IPS-18c (cell line): ENCODE data around the gene PIP4K2B.
A peak's percentile ranks its signal among the peaks of the same experiment; 100 is the strongest.

Experiments
- H3K4me3 ChIP-seq: 2 replicates; pipeline ENCODE4 v1.7.0; 2013; ENCODE audit warnings: low read depth, mild to moderate bottlenecking, low read length, moderate library complexity; ENCODE audit not compliant: insufficient read depth
- H3K9me3 ChIP-seq: one replicate; pipeline ENCODE4 v1.6.1; 2013; ENCODE audit warnings: mild to moderate bottlenecking, low read length, moderate library complexity; ENCODE audit not compliant: control insufficient read depth, insufficient read depth

Gene PIP4K2B

GRCh38 chr17:38749223-38750043 lies 49.9 kb downstream of the PIP4K2B start:
- H3K9me3 ChIP-seq = peaks cover 5% of the 10 kb centered on the region
- peak overlapping the region; percentile 99 for H3K4me3 ChIP-seq

GRCh38 chr17:38748892-38749222 lies 50.5 kb downstream of the PIP4K2B start:
- H3K4me3 ChIP-seq = peak overlapping the region; percentile 99

DNA sequence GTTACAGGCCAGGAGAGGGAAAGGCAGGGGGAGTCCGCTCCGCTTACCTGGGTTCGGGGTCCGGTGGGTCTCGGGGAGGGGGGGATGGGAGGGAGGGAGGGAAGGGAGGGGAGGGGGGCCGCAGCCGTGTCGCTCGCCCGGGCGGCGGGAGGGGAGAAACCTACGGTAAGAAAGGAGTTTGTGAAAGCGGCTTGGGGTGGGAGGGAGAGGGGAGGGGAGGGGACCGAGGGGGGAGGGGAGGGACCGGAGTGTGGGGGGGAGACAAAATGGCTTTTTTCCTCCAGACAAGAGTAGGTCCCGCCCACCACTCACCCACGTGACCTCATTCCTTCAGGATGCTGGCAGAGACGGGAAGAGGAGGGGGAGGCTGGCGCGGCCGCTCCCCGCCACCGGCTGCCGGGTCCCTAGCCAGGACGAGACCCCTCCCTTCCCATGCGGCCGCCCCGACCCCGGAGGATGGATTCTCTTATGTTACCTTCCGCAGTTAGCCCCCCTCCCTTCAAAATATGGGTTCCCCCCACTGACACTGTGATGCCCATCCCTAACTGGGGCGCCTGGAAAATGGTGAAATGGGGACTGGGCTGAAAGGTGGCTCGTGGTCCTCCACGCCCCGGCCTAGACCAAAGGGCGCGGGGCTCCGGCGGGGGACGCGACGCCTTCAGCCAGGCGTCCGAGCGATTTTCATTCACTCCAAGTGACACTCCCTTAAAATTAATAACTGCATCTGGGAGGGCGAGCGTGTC lies 51.0 kb downstream of the PIP4K2B start, which contains the start of gene PCGF2:
Gene PCGF2 (minus strand): TSS at position 188 of the 743 bp plus-strand sequence. CDS start 7,934 bp downstream, outside the sequence.
- Histone ChIP-seq H3K4me3 (peak within 1 kb of the TSS; percentile 99), H3K9me3 (peaks cover 5% of the 10 kb centered on the region)

More at GRCh38 chr17:38748892-38749222, 50.5 kb downstream of the PIP4K2B start:
- H3K9me3 ChIP-seq = peaks cover 5% of the 10 kb centered on the region

DNA sequence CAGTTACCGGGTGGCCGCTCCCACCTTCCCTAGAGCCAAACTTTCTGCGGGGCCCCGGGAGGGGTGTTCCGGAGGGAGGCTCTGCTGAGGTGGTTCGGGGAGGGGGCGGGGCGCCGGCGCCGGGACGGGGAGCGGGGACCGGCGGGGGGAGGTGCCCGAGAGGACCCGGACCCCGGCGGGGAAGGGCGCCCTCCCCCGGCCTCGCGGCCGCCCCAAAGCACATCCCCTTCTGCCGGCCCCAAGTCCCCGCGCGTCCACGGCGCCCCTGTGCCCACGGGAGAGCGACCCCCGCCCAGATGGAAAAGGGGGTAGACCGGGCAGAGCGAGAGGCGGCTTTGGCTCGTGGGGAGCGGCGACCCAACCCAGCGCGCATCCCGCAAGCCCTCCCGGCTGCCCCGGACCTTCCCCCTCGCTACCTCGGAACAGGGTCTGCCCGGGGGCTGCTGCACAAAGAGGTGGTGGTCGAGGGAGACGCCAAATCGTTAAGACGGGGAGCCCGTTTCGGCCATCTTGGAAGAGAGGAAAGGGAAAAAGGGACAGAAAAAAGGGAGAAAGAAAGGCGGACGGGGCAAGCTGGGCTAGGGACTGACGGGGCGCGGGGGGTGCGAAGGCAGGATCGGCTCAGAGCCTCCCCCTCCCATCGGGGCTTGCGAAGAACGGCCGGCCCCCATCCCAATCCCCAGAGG lies 51.8 kb downstream of the PIP4K2B start:
- Histone ChIP-seq H3K9me3 (peaks cover 5% of the 10 kb centered on the region), H3K4me3 (peak overlapping the region; percentile 96)

DNA sequence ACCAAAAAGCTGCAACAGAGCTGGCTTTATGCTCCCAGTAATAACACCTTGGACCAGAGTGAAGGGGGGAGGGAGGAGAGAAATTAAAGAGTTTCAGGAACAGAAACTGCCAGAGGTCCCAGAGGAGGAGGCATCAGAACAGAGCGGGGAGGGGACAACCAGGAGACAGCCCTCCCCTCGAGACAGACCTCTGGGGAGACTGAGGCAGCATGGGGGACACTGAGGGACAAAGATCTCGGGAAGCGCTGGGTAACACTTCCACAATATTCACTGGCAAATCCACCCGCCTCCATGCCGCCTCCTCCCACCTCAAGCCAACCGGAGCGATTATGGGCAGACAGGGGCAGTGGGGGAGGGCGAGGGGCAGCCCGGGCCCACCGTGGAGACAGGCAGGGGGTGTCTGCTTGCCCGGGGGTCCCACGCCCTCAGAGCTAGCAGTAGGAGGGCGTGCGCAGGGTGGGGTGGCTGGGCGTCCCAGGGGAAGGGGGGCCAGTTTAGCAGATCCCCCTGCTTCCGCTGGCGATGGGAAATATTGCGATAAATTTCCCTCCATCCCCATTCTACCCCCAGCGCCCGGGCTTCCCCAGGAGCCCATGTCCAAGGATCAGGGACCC lies 52.4 kb downstream of the PIP4K2B start:
- Histone ChIP-seq H3K9me3 (peaks cover 5% of the 10 kb centered on the region), H3K4me3 (peak overlapping the region; percentile 96)

GRCh38 chr17:38746004-38746848 lies 53.1 kb downstream of the PIP4K2B start:
- H3K9me3 ChIP-seq = peaks cover 5% of the 10 kb centered on the region
- peak overlapping the region; percentile 96 for H3K4me3 ChIP-seq

GRCh38 chr17:38745545-38745944 lies 53.8 kb downstream of the PIP4K2B start:
- Histone ChIP-seq H3K9me3 (peaks cover 5% of the 10 kb centered on the region), H3K4me3 (0 out of 2 replicates have a peak overlapping the region, but pooled peaks have one; percentile 20)

DNA sequence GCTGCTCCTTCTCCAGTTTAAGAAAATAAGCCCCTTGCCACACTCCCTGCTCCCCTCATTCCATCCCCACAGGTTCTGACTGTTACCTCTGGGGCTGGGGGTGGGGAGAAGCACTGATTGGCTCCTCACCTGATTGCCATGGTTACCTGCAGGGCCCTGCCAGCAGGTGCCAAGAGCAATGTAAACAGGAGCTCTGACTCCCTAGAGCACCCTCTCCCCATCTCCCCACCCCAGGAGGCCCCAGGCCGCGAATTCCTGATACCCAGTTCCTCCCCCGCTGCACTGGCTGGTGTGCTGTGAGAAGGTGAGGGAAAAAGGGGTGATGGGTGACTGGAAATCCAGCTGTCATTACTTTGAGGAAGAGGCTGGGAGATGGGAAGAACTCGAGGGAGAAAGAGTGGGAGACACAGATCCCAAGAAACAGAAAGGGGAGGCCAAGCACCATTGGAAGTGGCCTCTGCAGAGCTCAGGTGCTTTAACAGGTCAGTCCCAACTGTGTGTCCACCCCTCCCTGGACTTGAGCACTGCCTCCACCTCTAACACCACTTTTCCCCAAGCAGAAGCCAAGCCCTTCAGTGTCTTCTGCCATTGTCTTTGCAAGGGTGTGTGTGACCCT lies 55.7 kb downstream of the PIP4K2B start:
- Histone ChIP-seq H3K9me3 (peaks cover 2% of the 10 kb centered on the region), H3K4me3 (peak overlapping the region; percentile 20)

DNA sequence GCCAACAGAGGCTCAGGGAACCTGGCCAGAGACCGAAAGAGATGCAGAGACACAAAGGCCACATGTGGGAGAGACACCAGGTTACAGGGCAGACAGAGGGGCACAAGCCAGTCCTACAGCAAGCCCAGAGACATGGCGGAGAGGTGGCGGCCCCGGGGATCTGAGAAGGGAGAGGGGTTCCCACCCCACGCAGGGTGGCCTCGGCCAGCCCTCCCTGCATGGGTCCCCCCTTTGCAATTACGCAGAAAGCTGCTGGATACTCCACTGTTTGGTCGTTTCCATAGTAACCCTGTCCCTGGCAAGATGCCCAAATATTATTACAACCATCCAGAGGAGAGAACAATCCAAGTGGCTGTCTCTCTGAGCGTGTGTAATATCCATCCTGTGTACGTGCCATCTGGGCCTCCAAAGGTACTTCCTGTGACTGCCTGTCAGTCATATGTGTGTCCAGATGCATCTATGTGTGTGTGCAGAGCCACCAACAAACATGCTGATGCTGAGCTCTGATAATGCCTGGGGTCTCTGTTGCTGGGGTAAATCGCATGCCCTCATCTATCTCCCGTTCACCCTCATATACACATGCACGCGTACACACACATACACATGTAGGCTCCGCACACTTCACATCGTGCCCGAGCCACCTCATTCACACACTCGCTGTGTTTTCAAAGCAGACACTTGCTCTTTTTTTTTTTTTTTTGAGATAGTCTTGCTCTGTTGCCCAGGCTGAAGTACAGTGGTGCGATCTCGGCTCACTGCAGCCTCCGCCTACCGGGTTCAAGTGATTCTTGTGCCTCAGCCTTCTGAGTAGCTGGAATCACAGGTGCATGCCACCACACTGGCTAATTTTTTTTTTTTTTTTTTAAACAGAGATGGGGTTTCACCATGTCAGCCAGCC lies 56.7 kb downstream of the PIP4K2B start:
- H3K9me3 ChIP-seq = peaks cover 2% of the 10 kb centered on the region
- no peak overlapping the region for H3K4me3 ChIP-seq

GRCh38 chr17:38741921-38742410 lies 57.4 kb downstream of the PIP4K2B start:
- Histone ChIP-seq H3K4me3 (no peak overlapping the region), H3K9me3 (no peaks in the 10 kb centered on the region)

GRCh38 chr17:38741461-38741860 lies 57.9 kb downstream of the PIP4K2B start:
- no peaks in the 10 kb centered on the region for H3K9me3 ChIP-seq
- no peak overlapping the region for H3K4me3 ChIP-seq

- H3K9me3 ChIP-seq = no peaks in the 10 kb centered on the region
- H3K4me3 ChIP-seq = no peak overlapping the region
These were observed 58.5 kb downstream of the PIP4K2B start for GRCh38 chr17:38740806-38741205.

DNA sequence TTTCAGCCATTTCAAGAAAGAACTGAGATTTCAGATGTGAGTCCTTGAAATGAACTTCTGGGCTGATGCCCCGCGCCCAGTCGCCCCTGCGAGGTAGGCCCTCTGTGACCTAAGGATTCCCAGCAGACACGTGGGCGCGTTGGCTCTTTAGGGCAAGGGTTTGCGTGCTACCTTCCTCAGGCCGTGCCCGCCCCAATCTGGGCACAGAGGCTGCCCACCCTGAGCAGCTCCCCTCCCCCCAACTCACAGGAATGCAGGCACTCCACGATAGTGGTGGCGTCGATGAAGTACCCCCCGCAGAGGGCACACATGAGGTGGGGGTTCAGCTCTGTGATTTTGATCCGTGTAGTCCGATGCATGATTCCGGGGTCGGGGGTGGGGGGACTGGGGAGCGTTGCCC lies 59.3 kb downstream of the PIP4K2B start:
- no peaks in the 10 kb centered on the region for H3K9me3 ChIP-seq
- H3K4me3 ChIP-seq = no peak overlapping the region

GRCh38 chr17:38739305-38739704 lies 60.1 kb downstream of the PIP4K2B start:
- no peaks in the 10 kb centered on the region for H3K9me3 ChIP-seq

GRCh38 chr17:38738686-38739085 lies 60.7 kb downstream of the PIP4K2B start:
- H3K4me3 ChIP-seq = no peak overlapping the region
- H3K9me3 ChIP-seq = no peaks in the 10 kb centered on the region

More at GRCh38 chr17:38739305-38739704, 60.1 kb downstream of the PIP4K2B start:
- H3K4me3 ChIP-seq = no peak overlapping the region
